Measurements from ENCODE around the gene USP49.

- TF ChIP-seq CTCF (tag by site-specific recombination; IDR thresholded peaks at IDR 0.05) (no peak), ZNF211 (tag by site-specific recombination; IDR thresholded peaks at IDR 0.05; ENCODE audit: low read depth) (no peak), ZNF274 (IDR thresholded peaks at IDR 0.05; ENCODE audit: low read length) (no peak), ZNF274 (tag by site-specific recombination; IDR thresholded peaks at IDR 0.05; ENCODE audit: borderline replicate concordance) (no peak), ZNF560 (tag by site-specific recombination; IDR thresholded peaks at IDR 0.05; ENCODE audit: borderline replicate concordance) (no peak), GLIS1 (tag by site-specific recombination; IDR thresholded peaks at IDR 0.05) (no peak), ZSCAN30 (tag by site-specific recombination; IDR thresholded peaks at IDR 0.05) (no peak), BCL11B (tag by site-specific recombination; IDR thresholded peaks at IDR 0.05; ENCODE audit: low read depth) (no peak)
Observed at GRCh38 chr6:41781366-41781730, 113.8 kb downstream of the USP49 start.

Measured in HEK293 (cell line).